Prostate gland (tissue), 2 donors: Measurements from ENCODE around the gene LHFPL3.

ENCODE experiments used
- CTCF ChIP-seq, 4 experiments: fragments of 200-600 bp in 2 of 4; fragments of 450-650 bp in 2 of 4; sonication (generic) in 2 of 4; IDR thresholded peaks; 1 replicate in 3 of 4; 2 replicates in 1 of 4; pipeline ENCODE4 v1.5.1; 2016 to 2019; ENCODE audit warnings: antibody characterized with exemption in 4 of 4, mild to moderate bottlenecking in 2 of 4, moderate library complexity in 2 of 4
- POLR2AphosphoS5 ChIP-seq: sonication (generic); formaldehyde crosslinking; IDR thresholded peaks from one replicate; pipeline ENCODE4 v1.6.1; 2017; ENCODE audit warnings: antibody characterized with exemption

- TF ChIP-seq CTCF (IDR thresholded peaks at IDR 0.05): no peak
- no peak for TF ChIP-seq POLR2AphosphoS5
Observed at GRCh38 chr7:104327938-104328295, 486 bp upstream of the LHFPL3 start.
